HEK293 (cell line): ENCODE results near the gene POC1B.
A peak's percentile ranks its signal among the peaks of the same experiment; 100 is the strongest.

Source experiments
- KLF16 ChIP-seq: fragments of 450-650 bp; formaldehyde crosslinking; IDR thresholded peaks from 2 replicates; pipeline ENCODE4 v1.5.1; 2017; ENCODE audit warnings: missing biosample characterization, missing genetic modification characterization
- KLF7 ChIP-seq: fragments of 450-650 bp; formaldehyde crosslinking; IDR thresholded peaks from 2 replicates; pipeline ENCODE4 v1.5.1; 2016; ENCODE audit warnings: missing biosample characterization, missing genetic modification characterization, borderline replicate concordance
- KLF8 ChIP-seq: fragments of 450-650 bp; formaldehyde crosslinking; IDR thresholded peaks from 2 replicates; pipeline ENCODE4 v1.5.1; 2016; ENCODE audit warnings: missing biosample characterization, missing genetic modification characterization
- OVOL3 ChIP-seq: fragments of 450-650 bp; formaldehyde crosslinking; IDR thresholded peaks from 2 replicates; pipeline ENCODE4 v1.5.1; 2016; ENCODE audit warnings: missing biosample characterization, missing genetic modification characterization
- REPIN1 ChIP-seq: fragments of 450-650 bp; formaldehyde crosslinking; IDR thresholded peaks from 2 replicates; pipeline ENCODE4 v1.5.1; 2017; ENCODE audit warnings: missing biosample characterization, missing genetic modification characterization, low read depth
- SCRT2 ChIP-seq: fragments of 450-650 bp; formaldehyde crosslinking; IDR thresholded peaks from 2 replicates; pipeline ENCODE4 v1.5.1; 2016; ENCODE audit warnings: missing biosample characterization, missing genetic modification characterization
- TRIM28 ChIP-seq: IDR thresholded peaks from 2 replicates; pipeline ENCODE4 v1.6.1; 2011; ENCODE audit warnings: low read length, control low read depth, borderline replicate concordance
- YY1 ChIP-seq: fragments of 450-650 bp; formaldehyde crosslinking; IDR thresholded peaks from 2 replicates; pipeline ENCODE4 v1.5.1; 2018; ENCODE audit warnings: missing biosample characterization, missing genetic modification characterization
- ZBTB20 ChIP-seq: fragments of 450-650 bp; formaldehyde crosslinking; IDR thresholded peaks from 2 replicates; pipeline ENCODE4 v1.5.1; 2016; ENCODE audit warnings: missing biosample characterization, missing genetic modification characterization
- ZBTB48 ChIP-seq: fragments of 450-650 bp; formaldehyde crosslinking; IDR thresholded peaks from 2 replicates; pipeline ENCODE4 v1.5.1; 2016; ENCODE audit warnings: missing biosample characterization, missing genetic modification characterization
- ZNF140 ChIP-seq: fragments of 450-650 bp; formaldehyde crosslinking; IDR thresholded peaks from 2 replicates; pipeline ENCODE4 v1.5.1; 2016; ENCODE audit warnings: missing biosample characterization, missing genetic modification characterization
- ZNF23 ChIP-seq: fragments of 450-650 bp; formaldehyde crosslinking; IDR thresholded peaks from 2 replicates; pipeline ENCODE4 v1.5.1; 2016; ENCODE audit warnings: missing biosample characterization, missing genetic modification characterization, borderline replicate concordance
- ZNF266 ChIP-seq: fragments of 450-650 bp; formaldehyde crosslinking; IDR thresholded peaks from 2 replicates; pipeline ENCODE4 v1.5.1; 2016; ENCODE audit warnings: missing biosample characterization, missing genetic modification characterization, low read depth
- ZNF274 ChIP-seq, 2 experiments: fragments of 200-500 bp in 1 of 2; fragments of 450-650 bp in 1 of 2; sonication (Bioruptor generic) in 1 of 2; formaldehyde crosslinking in 1 of 2; IDR thresholded peaks; 2 replicates each; pipeline versions ENCODE4 v1.5.1 to v1.6.1; 2014 to 2016; ENCODE audit warnings: borderline replicate concordance in 1 of 2, inconsistent platforms in 1 of 2, low read length in 1 of 2, missing biosample characterization in 1 of 2, missing genetic modification characterization in 1 of 2
- ZNF292 ChIP-seq: fragments of 450-650 bp; formaldehyde crosslinking; IDR thresholded peaks from 2 replicates; pipeline ENCODE4 v1.5.1; 2016; ENCODE audit warnings: low read depth, missing biosample characterization, missing genetic modification characterization, borderline replicate concordance
- ZNF341 ChIP-seq: fragments of 450-650 bp; formaldehyde crosslinking; IDR thresholded peaks from 2 replicates; pipeline ENCODE4; 2016; ENCODE audit warnings: low read depth, missing biosample characterization, missing genetic modification characterization
- ZNF350 ChIP-seq: fragments of 450-650 bp; formaldehyde crosslinking; IDR thresholded peaks from 2 replicates; pipeline ENCODE4 v1.5.0; 2017; ENCODE audit warnings: missing biosample characterization, mild to moderate bottlenecking, missing genetic modification characterization
- ZNF354C ChIP-seq: fragments of 450-650 bp; formaldehyde crosslinking; IDR thresholded peaks from 2 replicates; pipeline ENCODE4 v1.5.1; 2016; ENCODE audit warnings: missing biosample characterization, missing genetic modification characterization, low read depth, borderline replicate concordance
- ZNF366 ChIP-seq: fragments of 450-650 bp; formaldehyde crosslinking; conservative IDR thresholded peaks from 2 replicates; pipeline ENCODE4 v1.5.1; 2016; ENCODE audit warnings: missing biosample characterization, missing genetic modification characterization
- ZNF391 ChIP-seq: fragments of 450-650 bp; formaldehyde crosslinking; IDR thresholded peaks from 2 replicates; pipeline ENCODE4 v1.5.1; 2016; ENCODE audit warnings: low read depth, missing biosample characterization, missing genetic modification characterization, borderline replicate concordance
- ZNF404 ChIP-seq: fragments of 450-650 bp; formaldehyde crosslinking; IDR thresholded peaks from 2 replicates; pipeline ENCODE4 v1.5.1; 2017; ENCODE audit warnings: missing biosample characterization, missing genetic modification characterization
- ZNF423 ChIP-seq: fragments of 450-650 bp; formaldehyde crosslinking; IDR thresholded peaks from 2 replicates; pipeline ENCODE4 v1.5.1; 2016; ENCODE audit warnings: missing biosample characterization, missing genetic modification characterization
- ZNF426 ChIP-seq: fragments of 450-650 bp; formaldehyde crosslinking; IDR thresholded peaks from 2 replicates; pipeline ENCODE4 v1.5.1; 2017; ENCODE audit warnings: missing biosample characterization, missing genetic modification characterization, mild to moderate bottlenecking, inconsistent platforms, moderate library complexity
- ZNF510 ChIP-seq: fragments of 450-650 bp; formaldehyde crosslinking; IDR thresholded peaks from 2 replicates; pipeline ENCODE4 v1.5.1; 2018; ENCODE audit warnings: mild to moderate bottlenecking, missing genetic modification characterization, missing biosample characterization; ENCODE audit not compliant: insufficient replicate concordance
- ZNF521 ChIP-seq: fragments of 450-650 bp; formaldehyde crosslinking; IDR thresholded peaks from 2 replicates; pipeline ENCODE4 v1.5.1; 2017; ENCODE audit warnings: missing biosample characterization, mild to moderate bottlenecking, missing genetic modification characterization
- ZNF560 ChIP-seq: fragments of 450-650 bp; formaldehyde crosslinking; IDR thresholded peaks from 2 replicates; pipeline ENCODE4 v1.5.1; 2017; ENCODE audit warnings: missing biosample characterization, missing genetic modification characterization, borderline replicate concordance
- ZNF596 ChIP-seq: fragments of 450-650 bp; IDR thresholded peaks from 2 replicates; pipeline ENCODE4 v1.5.0; 2018; ENCODE audit warnings: missing biosample characterization, mild to moderate bottlenecking, missing genetic modification characterization, moderate library complexity
- ZNF654 ChIP-seq: fragments of 450-650 bp; formaldehyde crosslinking; IDR thresholded peaks from 2 replicates; pipeline ENCODE4 v1.5.1; 2016; ENCODE audit warnings: low read depth, missing biosample characterization, missing genetic modification characterization
- ZNF660 ChIP-seq: fragments of 450-650 bp; IDR thresholded peaks from 2 replicates; pipeline ENCODE4 v1.5.1; 2018; ENCODE audit warnings: missing biosample characterization, mild to moderate bottlenecking, missing genetic modification characterization
- TF ChIP-seq, protein P1 (sequence below): fragments of 450-650 bp; formaldehyde crosslinking; IDR thresholded peaks from 2 replicates; pipeline ENCODE4 v1.5.1; 2016; ENCODE audit warnings: missing biosample characterization, missing genetic modification characterization
- TF ChIP-seq, protein P2 (sequence below): sonication (generic); formaldehyde crosslinking; IDR thresholded peaks from 2 replicates; pipeline ENCODE4 v1.8.1; 2022; ENCODE audit warnings: mild to moderate bottlenecking, moderate library complexity, missing genetic modification reagents
- TF ChIP-seq, protein P3 (sequence below): fragments of 450-650 bp; formaldehyde crosslinking; IDR thresholded peaks from 2 replicates; pipeline ENCODE4 v1.5.1; 2016; ENCODE audit warnings: missing biosample characterization, missing genetic modification characterization, borderline replicate concordance
- TF ChIP-seq, protein P4 (sequence below): fragments of 450-650 bp; formaldehyde crosslinking; IDR thresholded peaks from 2 replicates; pipeline ENCODE4; 2016; ENCODE audit warnings: missing biosample characterization, missing genetic modification characterization

POC1B gene

DNA sequence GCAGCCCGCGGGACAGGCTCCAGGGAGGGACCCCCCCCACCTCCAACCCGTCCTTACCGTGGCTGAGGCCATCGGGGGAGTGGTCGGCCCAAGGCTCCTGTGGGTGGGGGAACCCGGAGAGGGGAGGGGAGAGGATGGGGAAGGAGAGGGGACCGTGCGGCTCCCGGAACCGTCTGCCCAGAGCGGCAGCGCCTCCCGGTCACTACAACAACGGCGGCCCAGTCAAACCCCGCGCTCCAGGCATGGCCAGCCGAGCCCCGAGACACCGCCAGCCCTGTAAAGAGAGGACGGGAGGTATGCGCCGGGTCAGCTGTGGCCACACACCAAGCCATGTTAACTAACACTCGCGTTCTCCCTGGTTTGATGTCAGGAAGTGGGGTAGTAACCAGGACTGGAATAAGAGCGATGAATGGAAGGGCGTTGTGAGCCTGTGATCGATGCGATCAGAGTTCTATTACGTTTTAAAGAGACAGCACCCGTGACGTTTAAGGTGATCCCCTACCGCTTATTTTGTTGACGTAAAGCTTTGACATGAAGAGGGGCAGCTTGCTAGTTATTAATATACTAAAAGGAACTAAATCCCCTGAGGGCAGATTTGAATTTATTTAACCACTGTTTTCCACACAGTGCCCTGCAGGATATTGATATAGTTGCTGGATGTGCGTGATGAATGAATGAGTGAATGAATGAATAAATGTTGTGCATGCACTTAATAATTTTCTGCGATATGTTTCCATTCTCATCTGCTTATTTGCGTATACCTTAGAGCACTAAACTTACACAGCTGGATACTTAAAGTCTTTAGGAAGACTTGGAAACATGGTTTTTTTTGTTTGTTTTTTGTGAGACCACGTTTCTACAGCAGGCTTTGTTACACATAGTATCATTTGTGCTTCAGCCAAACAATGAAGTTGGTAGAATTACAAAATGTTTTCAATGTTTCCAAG is at the start of gene POC1B (continued):
- TF ChIP-seq ZNF510 (tag by site-specific recombination) (no peak), ZNF426 (tag by site-specific recombination) (no peak), ZNF292 (tag by site-specific recombination) (no peak), ZNF350 (no peak), REPIN1 (tag by site-specific recombination) (peak; percentile 26; the same call in 1 of the 2 replicates), YY1 (tag by site-specific recombination) (peak; percentile 74), KLF7 (tag by site-specific recombination) (peak; percentile 88), ZNF366 (tag by site-specific recombination) (peak; percentile 55; the same call in 1 of the 2 replicates), ZNF560 (tag by site-specific recombination) (no peak), KLF8 (tag by site-specific recombination) (peak; percentile 89; the same call in 1 of the 2 replicates), ZNF23 (tag by site-specific recombination) (no peak), ZNF354C (tag by site-specific recombination) (no peak), SCRT2 (tag by site-specific recombination) (0 out of 2 replicates have a peak, but pooled peaks have one; percentile 10), ZNF654 (peak; percentile 14; the same call in 1 of the 2 replicates), ZNF404 (tag by site-specific recombination) (no peak), ZNF391 (tag by site-specific recombination) (peak; percentile 70; the same call in 1 of the 2 replicates), ZNF423 (tag by site-specific recombination) (no peak), ZNF596 (tag by site-specific recombination) (no peak), ZNF660 (tag by site-specific recombination) (peak; percentile 77), ZNF140 (tag by site-specific recombination) (no peak), KLF16 (tag by site-specific recombination) (peak; percentile 91), ZNF274 (IDR thresholded peaks at IDR 0.05; ENCODE audit: low read length) (no peak), ZNF274 (tag by site-specific recombination; IDR thresholded peaks at IDR 0.05; ENCODE audit: borderline replicate concordance) (no peak), ZNF521 (tag by site-specific recombination) (no peak), ZBTB20 (tag by site-specific recombination) (no peak; the same call in 1 of the 2 replicates), TRIM28 (peak; percentile 64; the same call in 1 of the 2 replicates), ZBTB48 (peak; percentile 85), ZNF341 (tag by site-specific recombination) (peak; percentile 91), OVOL3 (tag by site-specific recombination) (peak; percentile 77; the same call in 1 of the 2 replicates), ZNF266 (tag by site-specific recombination) (no peak)
- TF ChIP-seq, protein P1, sequence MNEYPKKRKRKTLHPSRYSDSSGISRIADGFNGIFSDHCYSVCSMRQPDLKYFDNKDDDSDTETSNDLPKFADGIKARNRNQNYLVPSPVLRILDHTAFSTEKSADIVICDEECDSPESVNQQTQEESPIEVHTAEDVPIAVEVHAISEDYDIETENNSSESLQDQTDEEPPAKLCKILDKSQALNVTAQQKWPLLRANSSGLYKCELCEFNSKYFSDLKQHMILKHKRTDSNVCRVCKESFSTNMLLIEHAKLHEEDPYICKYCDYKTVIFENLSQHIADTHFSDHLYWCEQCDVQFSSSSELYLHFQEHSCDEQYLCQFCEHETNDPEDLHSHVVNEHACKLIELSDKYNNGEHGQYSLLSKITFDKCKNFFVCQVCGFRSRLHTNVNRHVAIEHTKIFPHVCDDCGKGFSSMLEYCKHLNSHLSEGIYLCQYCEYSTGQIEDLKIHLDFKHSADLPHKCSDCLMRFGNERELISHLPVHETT (tag by site-specific recombination): peak; percentile 89
- TF ChIP-seq, protein P2, sequence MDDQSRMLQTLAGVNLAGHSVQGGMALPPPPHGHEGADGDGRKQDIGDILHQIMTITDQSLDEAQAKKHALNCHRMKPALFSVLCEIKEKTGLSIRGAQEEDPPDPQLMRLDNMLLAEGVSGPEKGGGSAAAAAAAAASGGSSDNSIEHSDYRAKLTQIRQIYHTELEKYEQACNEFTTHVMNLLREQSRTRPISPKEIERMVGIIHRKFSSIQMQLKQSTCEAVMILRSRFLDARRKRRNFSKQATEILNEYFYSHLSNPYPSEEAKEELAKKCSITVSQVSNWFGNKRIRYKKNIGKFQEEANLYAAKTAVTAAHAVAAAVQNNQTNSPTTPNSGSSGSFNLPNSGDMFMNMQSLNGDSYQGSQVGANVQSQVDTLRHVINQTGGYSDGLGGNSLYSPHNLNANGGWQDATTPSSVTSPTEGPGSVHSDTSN (CRISPR knock-in tag): no peak
- TF ChIP-seq, protein P3, sequence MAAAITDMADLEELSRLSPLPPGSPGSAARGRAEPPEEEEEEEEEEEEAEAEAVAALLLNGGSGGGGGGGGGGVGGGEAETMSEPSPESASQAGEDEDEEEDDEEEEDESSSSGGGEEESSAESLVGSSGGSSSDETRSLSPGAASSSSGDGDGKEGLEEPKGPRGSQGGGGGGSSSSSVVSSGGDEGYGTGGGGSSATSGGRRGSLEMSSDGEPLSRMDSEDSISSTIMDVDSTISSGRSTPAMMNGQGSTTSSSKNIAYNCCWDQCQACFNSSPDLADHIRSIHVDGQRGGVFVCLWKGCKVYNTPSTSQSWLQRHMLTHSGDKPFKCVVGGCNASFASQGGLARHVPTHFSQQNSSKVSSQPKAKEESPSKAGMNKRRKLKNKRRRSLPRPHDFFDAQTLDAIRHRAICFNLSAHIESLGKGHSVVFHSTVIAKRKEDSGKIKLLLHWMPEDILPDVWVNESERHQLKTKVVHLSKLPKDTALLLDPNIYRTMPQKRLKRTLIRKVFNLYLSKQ: no peak
- TF ChIP-seq, protein P4, sequence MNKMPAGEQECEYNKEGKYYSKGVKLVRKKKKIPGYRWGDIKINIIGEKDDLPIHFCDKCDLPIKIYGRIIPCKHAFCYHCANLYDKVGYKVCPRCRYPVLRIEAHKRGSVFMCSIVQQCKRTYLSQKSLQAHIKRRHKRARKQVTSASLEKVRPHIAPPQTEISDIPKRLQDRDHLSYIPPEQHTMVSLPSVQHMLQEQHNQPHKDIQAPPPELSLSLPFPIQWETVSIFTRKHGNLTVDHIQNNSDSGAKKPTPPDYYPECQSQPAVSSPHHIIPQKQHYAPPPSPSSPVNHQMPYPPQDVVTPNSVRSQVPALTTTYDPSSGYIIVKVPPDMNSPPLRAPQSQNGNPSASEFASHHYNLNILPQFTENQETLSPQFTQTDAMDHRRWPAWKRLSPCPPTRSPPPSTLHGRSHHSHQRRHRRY (tag by site-specific recombination): no peak
